A673 (cell line): Measurements from ENCODE around the gene LIMS2.

Experiments used
- EZH2 ChIP-seq: fragments of 200-600 bp; sonication (generic); IDR thresholded peaks from 2 replicates; pipeline ENCODE4 v1.6.1; 2017; ENCODE audit warnings: borderline replicate concordance, low read depth, mild to moderate bottlenecking, mixed read lengths, antibody characterized with exemption, low read length; ENCODE audit not compliant: poor library complexity, severe bottlenecking
- TF ChIP-seq, protein P1 (sequence below): fragments of 300-800, 200-600 bp; sonication (generic); conservative IDR thresholded peaks from 2 replicates; pipeline ENCODE4 v1.5.1; 2017; ENCODE audit warnings: low read depth, mild to moderate bottlenecking, antibody characterized with exemption, low read length, moderate library complexity, mixed read lengths

DNA sequence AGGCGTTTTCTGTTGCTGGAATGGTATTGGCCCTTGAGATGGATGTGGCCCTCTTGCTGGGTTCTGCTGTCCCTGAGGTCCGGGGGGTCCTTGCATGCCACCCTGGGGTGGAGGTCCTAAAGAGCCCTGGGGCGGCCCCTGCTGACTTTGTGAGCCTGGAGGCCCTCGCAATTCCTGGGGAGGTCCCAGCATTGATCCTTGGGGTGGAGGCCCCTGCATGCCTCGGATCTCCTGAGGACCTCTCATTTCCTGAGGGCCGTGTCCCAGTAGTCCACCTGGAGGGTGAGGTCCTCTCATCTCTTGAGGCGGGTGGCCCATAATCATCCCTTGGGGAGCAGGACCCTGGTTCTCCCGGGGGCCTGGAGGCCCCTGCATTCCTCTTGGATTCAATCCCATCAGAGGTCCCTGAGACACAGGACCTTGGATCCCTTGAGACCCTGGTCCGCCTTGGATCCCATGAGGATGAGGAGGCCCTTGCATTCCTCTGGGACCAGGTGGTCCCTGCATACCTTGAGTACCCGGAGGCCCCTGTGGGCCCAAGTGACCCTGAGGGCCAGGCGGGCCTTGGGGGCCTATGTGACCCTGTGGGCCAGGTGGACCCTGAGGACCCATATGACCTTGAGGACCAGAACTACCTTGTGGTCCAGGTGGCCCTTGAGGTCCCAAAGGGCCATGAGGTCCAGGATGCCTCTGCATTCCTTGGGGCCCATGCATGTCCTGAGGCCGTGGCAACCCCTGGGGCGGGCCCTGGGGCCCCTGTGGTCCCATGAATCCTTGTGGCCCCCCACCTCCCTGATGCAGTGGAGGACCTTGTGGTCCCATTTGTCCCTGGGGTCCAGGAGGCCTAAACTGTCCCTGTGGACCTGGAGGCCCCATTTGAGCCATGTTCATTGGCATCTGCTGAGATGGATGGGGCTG, 44.2 kb upstream of the LIMS2 start:
- TF ChIP-seq, protein P1, sequence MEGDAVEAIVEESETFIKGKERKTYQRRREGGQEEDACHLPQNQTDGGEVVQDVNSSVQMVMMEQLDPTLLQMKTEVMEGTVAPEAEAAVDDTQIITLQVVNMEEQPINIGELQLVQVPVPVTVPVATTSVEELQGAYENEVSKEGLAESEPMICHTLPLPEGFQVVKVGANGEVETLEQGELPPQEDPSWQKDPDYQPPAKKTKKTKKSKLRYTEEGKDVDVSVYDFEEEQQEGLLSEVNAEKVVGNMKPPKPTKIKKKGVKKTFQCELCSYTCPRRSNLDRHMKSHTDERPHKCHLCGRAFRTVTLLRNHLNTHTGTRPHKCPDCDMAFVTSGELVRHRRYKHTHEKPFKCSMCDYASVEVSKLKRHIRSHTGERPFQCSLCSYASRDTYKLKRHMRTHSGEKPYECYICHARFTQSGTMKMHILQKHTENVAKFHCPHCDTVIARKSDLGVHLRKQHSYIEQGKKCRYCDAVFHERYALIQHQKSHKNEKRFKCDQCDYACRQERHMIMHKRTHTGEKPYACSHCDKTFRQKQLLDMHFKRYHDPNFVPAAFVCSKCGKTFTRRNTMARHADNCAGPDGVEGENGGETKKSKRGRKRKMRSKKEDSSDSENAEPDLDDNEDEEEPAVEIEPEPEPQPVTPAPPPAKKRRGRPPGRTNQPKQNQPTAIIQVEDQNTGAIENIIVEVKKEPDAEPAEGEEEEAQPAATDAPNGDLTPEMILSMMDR: no peak
- TF ChIP-seq EZH2: no peak
